RWPE2 (cell line): ENCODE results near the gene HOXA7.
A peak's percentile ranks its signal among the peaks of the same experiment; 100 is the strongest.

ENCODE experiments used
- ATAC-seq: fragments of 200-7000 bp; cut with Tn5 transposase; 3 replicates; pipeline ENCODE4 v1.9.1; 2021; ENCODE audit warnings: low read depth
- DNase-seq: peaks from one replicate; pipeline ENCODE4 v3.0.0-alpha.2; 2020; ENCODE audit warnings: low spot score
- H3K27ac ChIP-seq: fragments of 450-650 bp; 2 replicates; pipeline ENCODE4 v1.5.1; 2017; ENCODE audit warnings: mild to moderate bottlenecking; ENCODE audit not compliant: poor library complexity, severe bottlenecking
- H3K27me3 ChIP-seq: fragments of 250-450 bp; sonication (Bioruptor Pico); 2 replicates; pipeline ENCODE4 v1.5.1; 2021; ENCODE audit warnings: mild to moderate bottlenecking, moderate library complexity; ENCODE audit not compliant: insufficient read depth, poor library complexity, severe bottlenecking
- H3K36me3 ChIP-seq: fragments of 250-450 bp; sonication (Bioruptor Pico); 2 replicates; pipeline ENCODE4 v1.5.1; 2020; ENCODE audit warnings: low read depth, mild to moderate bottlenecking, moderate library complexity
- H3K4me1 ChIP-seq: fragments of 250-450 bp; sonication (Bioruptor Pico); 2 replicates; pipeline ENCODE4 v1.5.1; 2021; ENCODE audit warnings: mild to moderate bottlenecking, moderate library complexity; ENCODE audit not compliant: insufficient read depth, poor library complexity, severe bottlenecking
- H3K4me3 ChIP-seq: fragments of 250-450 bp; sonication (Bioruptor Pico); 2 replicates; pipeline ENCODE4 v1.5.1; 2021; ENCODE audit warnings: mild to moderate bottlenecking, moderate library complexity; ENCODE audit not compliant: severe bottlenecking
- H3K9me3 ChIP-seq: fragments of 250-450 bp; sonication (Bioruptor Pico); 2 replicates; pipeline ENCODE4 v1.5.1; 2021; ENCODE audit warnings: mild to moderate bottlenecking, moderate library complexity; ENCODE audit not compliant: severe bottlenecking
- TF ChIP-seq, protein P1 (sequence below): fragments of 450-650 bp; IDR thresholded peaks from one replicate; pipeline ENCODE4 v1.5.1; 2017; ENCODE audit warnings: mild to moderate bottlenecking, moderate library complexity; ENCODE audit not compliant: poor library complexity, severe bottlenecking

The HOXA7 gene

DNA sequence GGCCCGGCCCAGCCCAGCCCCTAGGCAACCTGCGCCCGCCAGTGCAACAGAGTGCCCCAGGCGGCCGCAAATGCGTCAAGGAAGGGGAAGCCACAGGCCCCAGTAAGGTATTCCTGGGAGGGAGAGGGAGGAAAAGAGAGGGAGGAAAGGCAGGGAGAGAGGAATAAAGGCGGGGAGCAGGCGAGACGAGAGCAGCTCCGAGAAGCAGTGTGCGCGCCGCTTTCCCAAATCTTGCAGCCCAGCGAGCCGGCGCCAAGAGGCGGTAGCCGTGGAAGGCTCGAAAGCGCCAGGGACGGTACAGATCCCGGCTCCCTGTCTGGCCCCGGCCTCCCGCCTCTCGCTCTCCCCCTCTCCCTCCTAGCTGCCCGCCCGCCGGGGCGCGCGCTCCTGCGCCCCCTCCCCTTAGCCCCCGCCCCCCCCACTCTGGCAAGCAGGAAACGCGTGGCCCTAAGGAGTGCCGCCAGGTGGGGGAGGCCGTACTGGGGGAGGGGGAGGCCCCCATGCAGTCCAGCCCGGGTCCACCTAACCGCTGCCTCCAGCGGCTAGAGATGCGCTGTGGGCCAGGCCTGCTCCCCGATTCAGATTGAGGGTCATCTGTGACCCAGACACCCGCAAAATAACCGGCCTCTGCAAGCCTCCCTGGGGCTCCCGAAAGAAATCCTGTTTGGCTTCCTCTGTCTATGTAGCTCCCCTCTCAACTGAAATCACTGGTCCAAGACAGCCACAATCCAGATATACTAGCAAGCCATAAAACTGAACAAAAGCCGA is 13.4 kb upstream of the HOXA7 start:
- H3K27ac ChIP-seq: peak overlapping the region; percentile 93
- H3K36me3 ChIP-seq: peaks cover 6% of the 10 kb centered on the region; the same call in 1 of the 2 replicates
- H3K9me3 ChIP-seq: no peaks in the 10 kb centered on the region
- peak overlapping the region; percentile 54 for H3K4me3 ChIP-seq
- H3K4me1 ChIP-seq: peaks cover 7% of the 10 kb centered on the region
- peak; percentile 3 for ATAC-seq
- TF ChIP-seq, protein P1, sequence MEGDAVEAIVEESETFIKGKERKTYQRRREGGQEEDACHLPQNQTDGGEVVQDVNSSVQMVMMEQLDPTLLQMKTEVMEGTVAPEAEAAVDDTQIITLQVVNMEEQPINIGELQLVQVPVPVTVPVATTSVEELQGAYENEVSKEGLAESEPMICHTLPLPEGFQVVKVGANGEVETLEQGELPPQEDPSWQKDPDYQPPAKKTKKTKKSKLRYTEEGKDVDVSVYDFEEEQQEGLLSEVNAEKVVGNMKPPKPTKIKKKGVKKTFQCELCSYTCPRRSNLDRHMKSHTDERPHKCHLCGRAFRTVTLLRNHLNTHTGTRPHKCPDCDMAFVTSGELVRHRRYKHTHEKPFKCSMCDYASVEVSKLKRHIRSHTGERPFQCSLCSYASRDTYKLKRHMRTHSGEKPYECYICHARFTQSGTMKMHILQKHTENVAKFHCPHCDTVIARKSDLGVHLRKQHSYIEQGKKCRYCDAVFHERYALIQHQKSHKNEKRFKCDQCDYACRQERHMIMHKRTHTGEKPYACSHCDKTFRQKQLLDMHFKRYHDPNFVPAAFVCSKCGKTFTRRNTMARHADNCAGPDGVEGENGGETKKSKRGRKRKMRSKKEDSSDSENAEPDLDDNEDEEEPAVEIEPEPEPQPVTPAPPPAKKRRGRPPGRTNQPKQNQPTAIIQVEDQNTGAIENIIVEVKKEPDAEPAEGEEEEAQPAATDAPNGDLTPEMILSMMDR: no peak
- no peaks in the 10 kb centered on the region for H3K27me3 ChIP-seq
- DNase-seq: peak; percentile 73

DNA sequence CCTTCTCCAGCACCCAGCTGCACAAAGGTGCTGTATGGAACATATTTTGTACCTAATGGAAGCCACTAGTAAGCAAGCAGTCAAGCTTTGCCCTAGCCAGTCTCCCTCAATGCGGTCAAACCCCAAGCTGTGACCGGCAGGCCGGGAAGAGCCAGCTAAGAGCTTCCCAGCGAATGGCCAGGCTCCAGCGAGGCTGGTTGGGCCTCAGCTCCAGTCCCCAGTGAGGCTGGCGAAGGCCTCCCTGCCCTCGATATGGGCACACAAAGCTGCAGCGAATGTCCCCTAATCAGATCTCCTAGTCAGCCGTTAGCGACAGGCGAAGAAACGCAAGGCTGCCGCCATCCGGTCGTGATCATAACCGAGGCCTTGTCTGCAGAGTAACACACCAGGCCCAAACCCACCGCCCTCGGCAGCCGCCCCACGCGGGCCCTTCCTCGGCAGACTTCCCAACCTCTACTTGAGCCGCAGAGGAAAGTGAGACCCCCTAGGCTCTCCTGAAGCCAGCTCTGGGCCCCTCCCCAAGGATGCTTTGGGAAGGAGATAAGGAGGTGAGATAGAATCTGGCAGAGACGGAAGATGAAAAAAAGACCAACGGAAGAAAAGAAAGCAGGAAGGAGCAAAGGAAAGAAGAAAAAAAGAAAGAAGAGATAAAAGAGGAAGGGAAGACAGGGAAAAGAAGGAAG is 11.9 kb upstream of the HOXA7 start:
- ATAC-seq (no peak), DNase-seq (no peak)
- H3K9me3 ChIP-seq: no peaks in the 10 kb centered on the region
- peaks cover 14% of the 10 kb centered on the region for H3K36me3 ChIP-seq
- H3K4me1 ChIP-seq: peaks cover 5% of the 10 kb centered on the region
- no peaks in the 10 kb centered on the region for H3K27me3 ChIP-seq
- TF ChIP-seq, protein P1: peak; percentile 27
- peak overlapping the region; percentile 93 for H3K27ac ChIP-seq
- peak overlapping the region; percentile 54 for H3K4me3 ChIP-seq

DNA sequence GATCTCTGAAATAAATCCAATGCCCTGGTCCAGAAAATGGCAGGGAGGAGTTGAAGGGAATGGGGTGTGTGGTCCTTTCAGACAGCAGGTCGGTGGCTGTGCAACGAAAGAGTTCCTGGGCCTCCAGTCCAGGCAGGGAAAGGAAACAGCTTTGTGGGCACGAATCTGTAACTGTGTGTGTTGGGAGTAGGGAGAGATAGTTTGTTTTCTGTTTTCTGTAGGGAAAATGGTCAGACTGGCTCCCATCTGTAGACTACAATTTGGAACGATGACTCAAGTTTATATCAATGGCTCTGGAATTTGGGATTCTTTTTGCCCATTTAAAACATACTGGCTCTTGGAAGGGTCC is 11.4 kb upstream of the HOXA7 start:
- TF ChIP-seq, protein P1: no peak
- Histone ChIP-seq H3K36me3 (peaks cover 19% of the 10 kb centered on the region), H3K4me3 (peak overlapping the region; percentile 54), H3K4me1 (peaks cover 5% of the 10 kb centered on the region), H3K27ac (peak overlapping the region; percentile 93), H3K27me3 (no peaks in the 10 kb centered on the region), H3K9me3 (no peaks in the 10 kb centered on the region)
- ATAC-seq (no peak), DNase-seq (no peak)

DNA sequence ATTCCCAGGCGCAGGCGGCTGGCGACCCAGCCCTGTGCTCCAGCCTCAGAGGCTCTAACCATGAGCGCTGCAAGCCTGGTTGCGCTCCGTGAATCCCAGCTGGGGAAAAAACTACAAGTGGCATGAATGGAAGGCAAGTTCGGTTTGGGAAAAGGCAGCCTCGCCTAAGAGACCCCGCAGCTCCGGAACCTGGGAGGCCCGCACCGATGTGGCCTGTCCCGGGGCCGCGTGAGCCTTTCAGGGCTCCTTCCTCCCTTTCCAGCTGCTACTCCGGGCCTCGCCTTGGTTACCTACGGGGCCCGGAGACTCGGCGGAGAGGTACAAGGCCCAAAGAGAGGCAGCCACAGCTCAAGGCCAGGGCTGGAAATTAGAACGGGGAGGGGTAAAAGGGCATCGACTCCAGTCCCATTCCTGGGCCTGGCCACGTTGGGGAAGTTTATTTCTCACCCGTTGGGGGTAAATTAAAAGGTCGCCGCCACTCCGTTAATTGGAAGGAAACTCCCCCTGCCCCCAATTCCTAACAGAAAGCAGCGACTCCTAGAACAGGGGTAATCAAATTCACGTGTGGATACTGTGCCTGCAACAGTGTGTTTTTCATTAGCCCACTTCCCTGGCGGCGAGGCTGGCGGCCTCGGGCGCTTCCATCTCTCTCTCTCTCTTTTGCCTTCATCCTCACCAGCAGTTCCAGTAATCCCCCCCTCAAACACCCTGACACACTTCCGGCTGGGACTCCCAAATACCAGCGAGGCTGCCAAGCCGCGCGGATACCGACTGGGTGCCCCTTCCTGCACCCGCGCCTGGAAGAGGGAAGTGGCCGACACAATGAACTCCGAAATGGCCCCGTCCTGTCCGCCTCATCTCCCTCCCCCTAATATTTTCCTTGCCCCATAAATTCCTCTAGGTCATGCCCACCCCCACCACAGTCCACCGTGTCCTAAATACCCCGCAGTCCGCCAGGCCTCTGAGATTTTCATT is 10.3 kb upstream of the HOXA7 start:
- TF ChIP-seq, protein P1: no peak
- H3K9me3 ChIP-seq: no peaks in the 10 kb centered on the region
- H3K27me3 ChIP-seq: no peaks in the 10 kb centered on the region
- peak overlapping the region; percentile 93 for H3K27ac ChIP-seq
- H3K4me3 ChIP-seq: peak overlapping the region; percentile 54
- no peak for DNase-seq
- H3K36me3 ChIP-seq: peaks cover 25% of the 10 kb centered on the region
- ATAC-seq: no peak
- H3K4me1 ChIP-seq: peaks cover 5% of the 10 kb centered on the region
